ENCODE results near the gene SLC23A2. TPM values are rescaled to one million over a fixed set of nuclear protein-coding genes. Genes with fewer than 3 reads are reported as not detected.

Gene SLC23A2
- polyA plus RNA-seq, 1 donor from 2014 or later = 38.3 TPM

DNA sequence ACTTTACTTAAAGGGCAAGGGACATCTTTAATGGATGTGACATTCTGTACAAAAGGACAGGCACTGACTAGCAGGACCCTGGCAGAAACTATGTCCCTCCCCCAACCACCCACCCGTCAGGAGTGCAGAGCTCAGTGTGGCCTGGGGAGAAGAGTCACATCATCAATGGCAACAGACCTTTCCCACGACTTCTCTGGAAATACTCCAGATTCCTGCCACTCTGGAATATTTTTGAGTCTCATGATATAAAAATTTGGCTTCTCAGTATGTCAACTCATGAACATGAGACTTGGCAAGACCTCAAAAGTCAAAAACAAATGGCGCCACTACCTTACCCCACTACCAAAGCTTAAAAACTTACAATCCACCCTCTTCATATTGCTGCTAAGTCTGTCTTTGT lies 118.3 kb downstream of the SLC23A2 start:
- TF ChIP-seq, protein P1, sequence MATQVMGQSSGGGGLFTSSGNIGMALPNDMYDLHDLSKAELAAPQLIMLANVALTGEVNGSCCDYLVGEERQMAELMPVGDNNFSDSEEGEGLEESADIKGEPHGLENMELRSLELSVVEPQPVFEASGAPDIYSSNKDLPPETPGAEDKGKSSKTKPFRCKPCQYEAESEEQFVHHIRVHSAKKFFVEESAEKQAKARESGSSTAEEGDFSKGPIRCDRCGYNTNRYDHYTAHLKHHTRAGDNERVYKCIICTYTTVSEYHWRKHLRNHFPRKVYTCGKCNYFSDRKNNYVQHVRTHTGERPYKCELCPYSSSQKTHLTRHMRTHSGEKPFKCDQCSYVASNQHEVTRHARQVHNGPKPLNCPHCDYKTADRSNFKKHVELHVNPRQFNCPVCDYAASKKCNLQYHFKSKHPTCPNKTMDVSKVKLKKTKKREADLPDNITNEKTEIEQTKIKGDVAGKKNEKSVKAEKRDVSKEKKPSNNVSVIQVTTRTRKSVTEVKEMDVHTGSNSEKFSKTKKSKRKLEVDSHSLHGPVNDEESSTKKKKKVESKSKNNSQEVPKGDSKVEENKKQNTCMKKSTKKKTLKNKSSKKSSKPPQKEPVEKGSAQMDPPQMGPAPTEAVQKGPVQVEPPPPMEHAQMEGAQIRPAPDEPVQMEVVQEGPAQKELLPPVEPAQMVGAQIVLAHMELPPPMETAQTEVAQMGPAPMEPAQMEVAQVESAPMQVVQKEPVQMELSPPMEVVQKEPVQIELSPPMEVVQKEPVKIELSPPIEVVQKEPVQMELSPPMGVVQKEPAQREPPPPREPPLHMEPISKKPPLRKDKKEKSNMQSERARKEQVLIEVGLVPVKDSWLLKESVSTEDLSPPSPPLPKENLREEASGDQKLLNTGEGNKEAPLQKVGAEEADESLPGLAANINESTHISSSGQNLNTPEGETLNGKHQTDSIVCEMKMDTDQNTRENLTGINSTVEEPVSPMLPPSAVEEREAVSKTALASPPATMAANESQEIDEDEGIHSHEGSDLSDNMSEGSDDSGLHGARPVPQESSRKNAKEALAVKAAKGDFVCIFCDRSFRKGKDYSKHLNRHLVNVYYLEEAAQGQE (IDR thresholded peaks at IDR 0.05; ENCODE audit: borderline replicate concordance) = no peak
- TF ChIP-seq MXI1 (conservative IDR thresholded peaks at IDR 0.05; ENCODE audit: poor library complexity, severe bottlenecking) = no peak
- no peak for TF ChIP-seq EZH2 (IDR thresholded peaks at IDR 0.05; ENCODE audit: borderline replicate concordance, insufficient read depth, low read length, poor library complexity, severe bottlenecking)
- TF ChIP-seq, protein P2, sequence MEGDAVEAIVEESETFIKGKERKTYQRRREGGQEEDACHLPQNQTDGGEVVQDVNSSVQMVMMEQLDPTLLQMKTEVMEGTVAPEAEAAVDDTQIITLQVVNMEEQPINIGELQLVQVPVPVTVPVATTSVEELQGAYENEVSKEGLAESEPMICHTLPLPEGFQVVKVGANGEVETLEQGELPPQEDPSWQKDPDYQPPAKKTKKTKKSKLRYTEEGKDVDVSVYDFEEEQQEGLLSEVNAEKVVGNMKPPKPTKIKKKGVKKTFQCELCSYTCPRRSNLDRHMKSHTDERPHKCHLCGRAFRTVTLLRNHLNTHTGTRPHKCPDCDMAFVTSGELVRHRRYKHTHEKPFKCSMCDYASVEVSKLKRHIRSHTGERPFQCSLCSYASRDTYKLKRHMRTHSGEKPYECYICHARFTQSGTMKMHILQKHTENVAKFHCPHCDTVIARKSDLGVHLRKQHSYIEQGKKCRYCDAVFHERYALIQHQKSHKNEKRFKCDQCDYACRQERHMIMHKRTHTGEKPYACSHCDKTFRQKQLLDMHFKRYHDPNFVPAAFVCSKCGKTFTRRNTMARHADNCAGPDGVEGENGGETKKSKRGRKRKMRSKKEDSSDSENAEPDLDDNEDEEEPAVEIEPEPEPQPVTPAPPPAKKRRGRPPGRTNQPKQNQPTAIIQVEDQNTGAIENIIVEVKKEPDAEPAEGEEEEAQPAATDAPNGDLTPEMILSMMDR (IDR thresholded peaks at IDR 0.05; ENCODE audit: poor library complexity, severe bottlenecking) = no peak
- TF ChIP-seq TAF1 (IDR thresholded peaks at IDR 0.05; ENCODE audit: low read depth) = no peak
- no peak for TF ChIP-seq SMC3 (conservative IDR thresholded peaks at IDR 0.05; ENCODE audit: poor library complexity)
- TF ChIP-seq RAD21 (conservative IDR thresholded peaks at IDR 0.05) = no peak
- H3K27ac ChIP-seq (ENCODE audit: low read length) = no peak overlapping the region
- no peak overlapping the region for H3K4me2 ChIP-seq (ENCODE audit: low read length)
- H3K36me3 ChIP-seq (ENCODE audit: insufficient read depth, low read length) = no peaks in the 10 kb centered on the region
- no peaks in the 10 kb centered on the region for H3F3A ChIP-seq (ENCODE audit: insufficient read depth, low read length, poor library complexity, severe bottlenecking)
- no peaks in the 10 kb centered on the region for H3K9me2 ChIP-seq (ENCODE audit: insufficient read depth, low read length)
- no peaks in the 10 kb centered on the region for H4K20me1 ChIP-seq (ENCODE audit: insufficient read depth)
- no peaks in the 10 kb centered on the region for H3K79me2 ChIP-seq (replicated peaks; ENCODE audit: insufficient read depth, low read length)
- no peaks in the 10 kb centered on the region for H3K9me3 ChIP-seq (ENCODE audit: low read length)
- H3K4me3 ChIP-seq (ENCODE audit: low read length) = no peak overlapping the region
- no peak overlapping the region for H2AFZ ChIP-seq (ENCODE audit: low read depth, low read length)
- H3K9ac ChIP-seq (ENCODE audit: low read length) = no peak overlapping the region
- no peaks in the 10 kb centered on the region for H3K27me3 ChIP-seq (ENCODE audit: insufficient read depth, low read depth, low read length)

DNA sequence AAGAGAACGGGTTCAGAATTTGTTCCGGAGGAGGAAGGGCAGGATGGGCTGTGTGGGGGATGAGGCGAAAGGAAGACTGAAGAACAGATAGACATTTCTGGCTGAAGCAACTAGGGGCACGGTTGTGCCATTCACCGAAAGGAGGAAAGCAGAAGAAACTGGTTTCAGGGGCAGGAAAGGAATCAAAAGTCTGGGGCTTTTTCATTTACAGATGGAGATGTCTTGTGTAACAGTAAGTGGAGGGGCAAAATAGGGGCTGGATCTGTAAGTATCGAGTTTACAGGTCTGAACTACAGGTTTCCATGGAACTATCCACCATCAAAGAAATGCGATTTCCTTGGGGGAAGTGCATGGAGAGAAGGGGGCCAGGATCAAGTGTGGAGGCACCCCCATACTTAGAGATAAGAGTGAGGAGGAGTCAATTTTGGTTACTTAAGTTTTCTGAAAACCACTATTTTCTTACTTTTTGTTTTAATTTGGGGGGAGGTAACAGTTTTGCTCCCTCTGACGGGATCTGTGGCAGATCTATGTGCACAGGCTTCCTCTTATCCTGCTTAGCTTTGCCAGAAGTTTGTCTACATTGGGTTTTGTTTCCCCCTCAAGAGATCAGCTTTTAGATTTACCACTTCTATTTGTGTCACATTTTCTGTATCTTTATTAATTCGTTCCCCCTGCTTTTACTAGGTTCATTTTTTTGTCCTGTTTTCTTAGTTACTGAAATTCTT lies 120.1 kb downstream of the SLC23A2 start:
- Histone ChIP-seq H4K20me1 (ENCODE audit: insufficient read depth) (no peaks in the 10 kb centered on the region), H3F3A (ENCODE audit: insufficient read depth, low read length, poor library complexity, severe bottlenecking) (no peaks in the 10 kb centered on the region), H3K36me3 (ENCODE audit: insufficient read depth, low read length) (no peaks in the 10 kb centered on the region), H3K9me3 (ENCODE audit: low read length) (no peaks in the 10 kb centered on the region), H3K4me3 (ENCODE audit: low read length) (no peak overlapping the region), H3K27me3 (ENCODE audit: insufficient read depth, low read depth, low read length) (no peaks in the 10 kb centered on the region), H3K79me2 (replicated peaks; ENCODE audit: insufficient read depth, low read length) (no peaks in the 10 kb centered on the region), H2AFZ (ENCODE audit: low read depth, low read length) (no peak overlapping the region), H3K9me2 (ENCODE audit: insufficient read depth, low read length) (no peaks in the 10 kb centered on the region), H3K9ac (ENCODE audit: low read length) (no peak overlapping the region), H3K27ac (ENCODE audit: low read length) (no peak overlapping the region), H3K4me2 (ENCODE audit: low read length) (no peak overlapping the region)
- TF ChIP-seq, protein P1 (IDR thresholded peaks at IDR 0.05; ENCODE audit: borderline replicate concordance) = no peak
- TF ChIP-seq MXI1 (conservative IDR thresholded peaks at IDR 0.05; ENCODE audit: poor library complexity, severe bottlenecking) = no peak
- TF ChIP-seq EP300 (conservative IDR thresholded peaks at IDR 0.05; ENCODE audit: poor library complexity, severe bottlenecking) = no peak
- no peak for TF ChIP-seq TAF1 (IDR thresholded peaks at IDR 0.05; ENCODE audit: low read depth)
- no peak for TF ChIP-seq SMC3 (conservative IDR thresholded peaks at IDR 0.05; ENCODE audit: poor library complexity)
- no peak for TF ChIP-seq RAD21 (conservative IDR thresholded peaks at IDR 0.05)
- TF ChIP-seq, protein P2 (IDR thresholded peaks at IDR 0.05; ENCODE audit: poor library complexity, severe bottlenecking) = no peak
- TF ChIP-seq POLR2AphosphoS5 (IDR thresholded peaks at IDR 0.05) = no peak
- no peak for TF ChIP-seq EZH2 (IDR thresholded peaks at IDR 0.05; ENCODE audit: borderline replicate concordance, insufficient read depth, low read length, poor library complexity, severe bottlenecking)

All from neural cell (in vitro differentiated cells).